ENCODE results near the gene REM2. TPM values are rescaled to one million over a fixed set of nuclear protein-coding genes. Genes with fewer than 3 reads are reported as not detected.

Gene REM2
- total RNA-seq, 4 donors from 2014 or later = 0.34 to 1.5 TPM; not detected in 2

- TF ChIP-seq, protein P1, sequence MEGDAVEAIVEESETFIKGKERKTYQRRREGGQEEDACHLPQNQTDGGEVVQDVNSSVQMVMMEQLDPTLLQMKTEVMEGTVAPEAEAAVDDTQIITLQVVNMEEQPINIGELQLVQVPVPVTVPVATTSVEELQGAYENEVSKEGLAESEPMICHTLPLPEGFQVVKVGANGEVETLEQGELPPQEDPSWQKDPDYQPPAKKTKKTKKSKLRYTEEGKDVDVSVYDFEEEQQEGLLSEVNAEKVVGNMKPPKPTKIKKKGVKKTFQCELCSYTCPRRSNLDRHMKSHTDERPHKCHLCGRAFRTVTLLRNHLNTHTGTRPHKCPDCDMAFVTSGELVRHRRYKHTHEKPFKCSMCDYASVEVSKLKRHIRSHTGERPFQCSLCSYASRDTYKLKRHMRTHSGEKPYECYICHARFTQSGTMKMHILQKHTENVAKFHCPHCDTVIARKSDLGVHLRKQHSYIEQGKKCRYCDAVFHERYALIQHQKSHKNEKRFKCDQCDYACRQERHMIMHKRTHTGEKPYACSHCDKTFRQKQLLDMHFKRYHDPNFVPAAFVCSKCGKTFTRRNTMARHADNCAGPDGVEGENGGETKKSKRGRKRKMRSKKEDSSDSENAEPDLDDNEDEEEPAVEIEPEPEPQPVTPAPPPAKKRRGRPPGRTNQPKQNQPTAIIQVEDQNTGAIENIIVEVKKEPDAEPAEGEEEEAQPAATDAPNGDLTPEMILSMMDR (IDR thresholded peaks at IDR 0.05; ENCODE audit: low read depth) = no peak
These were observed 49.1 kb downstream of the REM2 start for GRCh38 chr14:22932146-22932545.

GRCh38 chr14:22935156-22935555 lies 52.1 kb downstream of the REM2 start:
- TF ChIP-seq, protein P1 (IDR thresholded peaks at IDR 0.05; ENCODE audit: low read depth) = no peak

Small RNA genes within 50 kb of the gene (small RNA-seq; reads per million reads assigned to genes)
- gene RF00019 = 0.49 reads per million

Other genes with a start within 250 kb of the REM2 start
- gene OR6J1, start 238.9 kb upstream of the REM2 start, total RNA-seq = under 1 TPM in 1 of 4 donors, not detected in 3; 0.17 TPM
- 100 to 1,000 TPM in 1 of 4 donors, 10 to 100 TPM in 3; 81.9 to 102 (median 87.5) TPM for gene OXA1L, start 116.5 kb upstream of the REM2 start, total RNA-seq
- 100 to 1,000 TPM in 1 of 4 donors, 10 to 100 TPM in 3; 11.7 to 136 (median 44.0) TPM for gene SLC7A7, start 67.8 kb upstream of the REM2 start, total RNA-seq
- 10 to 100 TPM; 13.9 to 55.6 (median 31.2) TPM for gene MRPL52, start 53.3 kb upstream of the REM2 start, total RNA-seq
- 100 to 1,000 TPM; 134 to 284 (median 217) TPM for gene MMP14, start 46.6 kb upstream of the REM2 start, total RNA-seq
- 10 to 100 TPM; 38.8 to 87.0 (median 80.8) TPM for gene LRP10, start 11.5 kb upstream of the REM2 start, total RNA-seq
- gene RBM23, start 35.9 kb downstream of the REM2 start, total RNA-seq = 100 to 1,000 TPM in 2 of 4 donors, 10 to 100 TPM in 2; 41.7 to 694 (median 368) TPM
- gene PRMT5, start 46.2 kb downstream of the REM2 start, total RNA-seq = 10 to 100 TPM; 26.5 to 41.6 (median 35.1) TPM
- gene HAUS4, start 73.9 kb downstream of the REM2 start, total RNA-seq = 10 to 100 TPM; 27.4 to 72.1 (median 66.7) TPM
- 1 to 10 TPM; 1.8 to 7.2 (median 4.7) TPM for gene AJUBA, start 99.3 kb downstream of the REM2 start, total RNA-seq
- gene C14orf93, start 126.9 kb downstream of the REM2 start, total RNA-seq = 10 to 100 TPM in 3 of 4 donors, 1 to 10 TPM in 1; 6.8 to 13.9 (median 12.3) TPM
- 100 to 1,000 TPM in 2 of 4 donors, 10 to 100 TPM in 2; 81.6 to 131 (median 104) TPM for gene PSMB5, start 151.7 kb downstream of the REM2 start, total RNA-seq
- not detected for gene PSMB11, start 159.0 kb downstream of the REM2 start, total RNA-seq
- 1 to 10 TPM; 1.5 to 4.1 (median 1.8) TPM for gene CDH24, start 174.3 kb downstream of the REM2 start, total RNA-seq
- 100 to 1,000 TPM in 2 of 4 donors, 10 to 100 TPM in 2; 89.6 to 124 (median 109) TPM for gene ACIN1, start 211.9 kb downstream of the REM2 start, total RNA-seq
- gene C14orf119, start 212.3 kb downstream of the REM2 start, total RNA-seq = 10 to 100 TPM; 22.3 to 45.0 (median 41.7) TPM
- not detected for gene CIROP, start 221.8 kb downstream of the REM2 start, total RNA-seq
- gene CEBPE, start 236.0 kb downstream of the REM2 start, total RNA-seq = under 1 TPM in 1 of 4 donors, not detected in 3; 0.68 TPM